ENCODE results near the gene CREB5. TPM values are rescaled to one million over a fixed set of nuclear protein-coding genes. Genes with fewer than 3 reads are reported as not detected.

CREB5 gene
- total RNA-seq, 1 donor from 2014 or later, result 10.3 TPM

DNA sequence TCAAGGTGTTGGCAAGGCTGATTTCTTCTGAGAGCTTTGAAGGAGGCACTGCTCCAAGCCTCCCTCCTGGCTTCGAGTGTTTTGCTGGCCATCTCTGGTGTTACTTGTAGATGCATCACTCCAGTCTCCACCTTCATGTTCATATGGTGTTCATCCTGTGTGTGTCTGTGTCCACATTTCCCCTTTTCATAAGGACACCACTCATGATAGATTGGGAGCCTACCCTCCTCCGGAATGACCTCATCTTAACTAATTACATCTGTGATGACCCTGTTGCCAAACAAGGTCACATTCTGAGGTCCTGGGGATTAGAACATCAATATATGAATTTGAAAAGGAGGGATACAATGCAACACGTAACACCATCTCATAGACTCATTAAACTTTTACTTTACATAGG, 119.0 kb downstream of the CREB5 start:
- TF ChIP-seq, protein P1, sequence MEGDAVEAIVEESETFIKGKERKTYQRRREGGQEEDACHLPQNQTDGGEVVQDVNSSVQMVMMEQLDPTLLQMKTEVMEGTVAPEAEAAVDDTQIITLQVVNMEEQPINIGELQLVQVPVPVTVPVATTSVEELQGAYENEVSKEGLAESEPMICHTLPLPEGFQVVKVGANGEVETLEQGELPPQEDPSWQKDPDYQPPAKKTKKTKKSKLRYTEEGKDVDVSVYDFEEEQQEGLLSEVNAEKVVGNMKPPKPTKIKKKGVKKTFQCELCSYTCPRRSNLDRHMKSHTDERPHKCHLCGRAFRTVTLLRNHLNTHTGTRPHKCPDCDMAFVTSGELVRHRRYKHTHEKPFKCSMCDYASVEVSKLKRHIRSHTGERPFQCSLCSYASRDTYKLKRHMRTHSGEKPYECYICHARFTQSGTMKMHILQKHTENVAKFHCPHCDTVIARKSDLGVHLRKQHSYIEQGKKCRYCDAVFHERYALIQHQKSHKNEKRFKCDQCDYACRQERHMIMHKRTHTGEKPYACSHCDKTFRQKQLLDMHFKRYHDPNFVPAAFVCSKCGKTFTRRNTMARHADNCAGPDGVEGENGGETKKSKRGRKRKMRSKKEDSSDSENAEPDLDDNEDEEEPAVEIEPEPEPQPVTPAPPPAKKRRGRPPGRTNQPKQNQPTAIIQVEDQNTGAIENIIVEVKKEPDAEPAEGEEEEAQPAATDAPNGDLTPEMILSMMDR (IDR thresholded peaks at IDR 0.05), result no peak
- DNase-seq (no peak), ATAC-seq (no peak)
- Histone ChIP-seq H3K4me1 (no peaks in the 10 kb centered on the region), H3K4me3 (no peak overlapping the region), H3K27ac (no peak overlapping the region), H3K27me3 (ENCODE audit: low read depth) (no peaks in the 10 kb centered on the region), H3K9me3 (no peaks in the 10 kb centered on the region), H3K36me3 (no peaks in the 10 kb centered on the region)
- intact Hi-C loops (cut with DNase I), result no loop called here

DNA sequence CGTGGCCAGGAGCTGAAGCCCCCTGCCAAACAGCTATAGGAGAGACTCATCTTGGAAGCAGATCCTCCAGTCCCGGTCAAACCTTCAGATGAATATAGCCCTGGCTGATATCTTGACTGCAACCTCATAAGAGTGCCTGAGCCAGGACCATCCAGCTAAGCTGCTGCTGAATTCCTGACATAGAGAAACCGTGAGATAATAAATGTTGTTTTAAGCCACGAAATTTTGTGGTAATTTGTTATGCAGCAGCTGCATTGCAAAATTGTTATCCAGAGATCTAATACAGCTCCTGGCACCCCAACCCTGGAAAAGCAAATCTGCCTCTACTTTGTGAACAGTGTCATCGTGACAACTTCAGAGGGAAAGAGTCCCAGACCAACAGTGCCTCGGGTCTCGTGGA, 119.9 kb downstream of the CREB5 start:
- DNase-seq (no peak), ATAC-seq (no peak)
- Histone ChIP-seq H3K4me1 (no peaks in the 10 kb centered on the region), H3K27me3 (ENCODE audit: low read depth) (no peaks in the 10 kb centered on the region), H3K36me3 (no peaks in the 10 kb centered on the region), H3K9me3 (no peaks in the 10 kb centered on the region), H3K27ac (no peak overlapping the region), H3K4me3 (no peak overlapping the region)
- TF ChIP-seq, protein P1 (IDR thresholded peaks at IDR 0.05), result no peak
- intact Hi-C loops (cut with DNase I), result no loop called here

DNA sequence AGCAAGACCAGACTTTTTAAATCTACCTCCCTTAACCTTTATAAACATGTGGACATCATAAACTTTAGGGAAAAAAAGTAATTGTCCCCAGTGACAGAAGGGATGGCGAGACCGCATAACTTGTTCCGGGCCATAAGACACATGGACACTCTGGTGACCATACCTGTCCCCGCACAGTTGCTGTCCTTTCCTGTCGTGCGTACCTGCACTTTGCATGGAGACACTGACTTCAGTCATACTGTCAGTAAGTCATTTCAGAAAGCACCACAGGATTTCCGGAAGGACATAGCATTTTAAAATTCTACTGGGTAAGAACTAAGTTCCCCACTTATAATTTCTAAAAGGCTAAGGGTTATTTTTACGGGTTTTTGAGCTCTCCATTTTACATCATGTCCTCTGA, 120.9 kb downstream of the CREB5 start:
- H3K27ac ChIP-seq, result no peak overlapping the region
- H3K4me1 ChIP-seq, result no peaks in the 10 kb centered on the region
- DNase-seq (no peak), ATAC-seq (no peak)
- no peaks in the 10 kb centered on the region for H3K36me3 ChIP-seq
- H3K9me3 ChIP-seq, result no peaks in the 10 kb centered on the region
- H3K4me3 ChIP-seq, result no peak overlapping the region
- intact Hi-C loops (cut with DNase I), result no loop called here
- no peaks in the 10 kb centered on the region for H3K27me3 ChIP-seq (ENCODE audit: low read depth)
- TF ChIP-seq, protein P1 (IDR thresholded peaks at IDR 0.05), result no peak

DNA sequence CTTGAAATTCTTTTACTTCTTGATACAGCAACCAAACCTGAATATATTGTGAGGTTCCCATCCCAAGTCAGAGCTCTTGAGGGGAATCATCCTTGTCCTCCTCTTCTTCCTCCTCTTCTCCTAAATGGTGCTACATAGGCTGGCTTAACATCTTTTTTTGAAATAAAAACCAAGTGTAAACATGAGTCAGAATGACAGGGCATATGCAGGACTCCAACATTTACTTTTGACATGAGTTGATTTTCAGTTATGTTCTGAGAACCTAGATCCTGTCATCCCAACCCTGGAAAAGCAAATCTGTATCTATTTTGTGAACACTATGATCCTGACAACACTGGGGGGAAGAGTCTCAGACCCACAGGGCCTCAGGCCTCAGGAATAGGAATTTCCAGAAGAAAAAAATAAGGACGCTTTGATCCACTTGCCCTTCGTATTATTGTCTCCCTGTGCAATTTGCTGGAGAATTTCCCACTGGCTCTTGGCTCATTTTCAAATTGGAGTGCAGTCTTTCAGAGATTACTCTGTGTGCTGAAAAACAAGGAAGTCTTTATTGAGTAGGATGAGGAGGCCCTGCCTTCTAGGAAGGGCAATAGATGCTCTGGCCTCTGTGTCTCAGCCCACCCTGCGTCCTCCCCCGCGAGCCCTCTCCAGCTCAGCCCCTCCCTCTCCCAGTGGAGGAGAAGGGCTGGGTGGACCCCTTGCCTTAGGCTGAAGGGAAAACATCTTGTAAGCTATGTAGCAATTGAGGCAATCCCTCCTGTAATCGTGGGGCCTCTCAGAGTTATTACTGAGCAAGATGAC, 121.6 kb downstream of the CREB5 start:
- DNase-seq (no peak), ATAC-seq (peak in 1 of 2 donors; percentile 11)
- no peak overlapping the region for H3K4me3 ChIP-seq
- H3K4me1 ChIP-seq, result no peaks in the 10 kb centered on the region
- intact Hi-C loops (cut with DNase I), result no loop called here
- no peaks in the 10 kb centered on the region for H3K27me3 ChIP-seq (ENCODE audit: low read depth)
- no peaks in the 10 kb centered on the region for H3K9me3 ChIP-seq
- TF ChIP-seq, protein P1 (IDR thresholded peaks at IDR 0.05), result no peak
- H3K27ac ChIP-seq, result no peak overlapping the region
- H3K36me3 ChIP-seq, result no peaks in the 10 kb centered on the region

DNA sequence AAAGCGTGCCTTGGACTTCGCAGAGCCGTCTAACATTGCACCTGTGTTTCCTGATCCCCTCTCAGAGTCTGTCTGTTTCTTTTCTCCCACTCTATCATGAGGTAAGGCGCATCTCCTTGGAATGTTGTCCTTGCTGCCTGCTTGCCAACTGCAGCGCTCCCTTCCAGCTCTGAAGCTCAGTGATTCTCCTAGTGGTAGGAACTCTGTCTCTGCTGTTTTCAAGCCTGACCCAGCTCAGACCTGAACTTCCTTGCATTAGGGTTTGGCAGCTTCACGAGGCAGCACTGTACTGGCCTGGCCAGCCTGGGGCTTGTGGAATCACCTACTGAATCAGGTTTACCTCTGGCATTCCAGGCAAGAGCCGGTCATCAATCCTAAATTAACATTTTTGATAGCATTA, 123.9 kb downstream of the CREB5 start:
- Histone ChIP-seq H3K36me3 (no peaks in the 10 kb centered on the region), H3K9me3 (no peaks in the 10 kb centered on the region), H3K4me1 (no peaks in the 10 kb centered on the region), H3K27me3 (ENCODE audit: low read depth) (no peaks in the 10 kb centered on the region), H3K4me3 (no peak overlapping the region), H3K27ac (no peak overlapping the region)
- TF ChIP-seq, protein P1 (IDR thresholded peaks at IDR 0.05), result peak; percentile 11
- intact Hi-C loops (cut with DNase I), result no loop called here
- no peak for DNase-seq
- no peak for ATAC-seq

Data from lower lobe of right lung (tissue), 2 donors.